Natural killer cell (primary cell): Measurements from ENCODE around the gene NACC2. TPM values are rescaled to one million over a fixed set of nuclear protein-coding genes. Genes with fewer than 3 reads are reported as not detected.

ENCODE experiments used
- ATAC-seq, 3 donors: fragments of 150-1000 bp in 2 of 3; fragments of 200-7000 bp in 1 of 3; cut with Tn5 transposase; 1 replicate in 1 of 3; 2 replicates in 2 of 3; pipeline ENCODE4 v1.10.0; 2021; ENCODE audit warnings: mild to moderate bottlenecking in 2 of 3, moderate library complexity in 2 of 3
- DNase-seq, 2 donors: peaks; one replicate each; pipeline versions ENCODE4 v3.0.0 to v3.0.0-alpha.2; 2013 to 2021; ENCODE audit warnings: mixed read lengths in 1 of 2
- H3K27ac ChIP-seq: one replicate; pipeline ENCODE4 v1.5.1; 2013; ENCODE audit warnings: mild to moderate bottlenecking, low read length
- H3K27me3 ChIP-seq: one replicate; pipeline ENCODE4 v1.6.1; 2013; ENCODE audit warnings: low read length; ENCODE audit not compliant: control insufficient read depth, insufficient read depth
- H3K36me3 ChIP-seq: one replicate; pipeline ENCODE4 v1.6.1; 2013; ENCODE audit warnings: low read length; ENCODE audit not compliant: control insufficient read depth, insufficient read depth
- H3K4me1 ChIP-seq: one replicate; pipeline ENCODE4 v1.6.1; 2013; ENCODE audit warnings: low read length; ENCODE audit not compliant: control insufficient read depth, insufficient read depth
- H3K4me3 ChIP-seq: one replicate; pipeline ENCODE4 v1.5.1; 2013; ENCODE audit warnings: low read length
- H3K9me3 ChIP-seq: one replicate; pipeline ENCODE4 v1.6.1; 2013; ENCODE audit warnings: low read length; ENCODE audit not compliant: control insufficient read depth, insufficient read depth
- H3K27ac Mint-ChIP-seq, 2 donors: one replicate each; pipeline ENCODE4 v1.8.0; 2022; ENCODE audit warnings: mild to moderate bottlenecking in 2 of 2, mixed read lengths in 2 of 2, moderate library complexity in 1 of 2
- H3K27me3 Mint-ChIP-seq, 2 donors: one replicate each; pipeline ENCODE4 v1.8.0; 2022; ENCODE audit warnings: low read depth in 2 of 2, mixed read lengths in 2 of 2
- H3K36me3 Mint-ChIP-seq: one replicate; pipeline ENCODE4 v1.8.0; 2022; ENCODE audit warnings: mixed read lengths
- H3K4me1 Mint-ChIP-seq, 2 donors: one replicate each; pipeline ENCODE4 v1.8.0; 2022; ENCODE audit warnings: mixed read lengths in 2 of 2
- H3K4me3 Mint-ChIP-seq: one replicate; pipeline ENCODE4 v1.8.0; 2022; ENCODE audit warnings: mild to moderate bottlenecking, moderate library complexity, mixed read lengths
- H3K9me3 Mint-ChIP-seq, 2 donors: one replicate each; pipeline ENCODE4 v1.8.0; 2022; ENCODE audit warnings: mixed read lengths in 2 of 2
- WGBS: methylation state at CpG from one replicate; pipeline ENCODE4 v1.1.7; 2013; ENCODE audit warnings: missing lambda C conversion rate; ENCODE audit not compliant: insufficient coverage; 5-methylcytosine and 5-hydroxymethylcytosine counted together
- intact Hi-C: fragments of 100-400 bp; cut with micrococcal nuclease; formaldehyde crosslinking; loops from one replicate; pipeline ENCODE4 v1.14.2; 2022
- total RNA-seq, 4 donors: library from RNA; stranded (reverse); fragments of 120-200 nt in 1 of 4; gene quantifications; one replicate each; pipeline versions ENCODE4 v1.2.3 to v1.2.4, GENCODE V29; 2013 to 2022
- TF ChIP-seq, protein P1 (sequence below): fragments of 200-600 bp; IDR thresholded peaks from one replicate; pipeline ENCODE4 v1.8.0; 2022; ENCODE audit warnings: antibody characterized with exemption

NACC2 gene
- total RNA-seq, 3 donors from 2014 or later (not counting 1 experiment from before 2014, with no cell fraction given) = 14.5 to 21.6 (median 21.2) TPM

DNA sequence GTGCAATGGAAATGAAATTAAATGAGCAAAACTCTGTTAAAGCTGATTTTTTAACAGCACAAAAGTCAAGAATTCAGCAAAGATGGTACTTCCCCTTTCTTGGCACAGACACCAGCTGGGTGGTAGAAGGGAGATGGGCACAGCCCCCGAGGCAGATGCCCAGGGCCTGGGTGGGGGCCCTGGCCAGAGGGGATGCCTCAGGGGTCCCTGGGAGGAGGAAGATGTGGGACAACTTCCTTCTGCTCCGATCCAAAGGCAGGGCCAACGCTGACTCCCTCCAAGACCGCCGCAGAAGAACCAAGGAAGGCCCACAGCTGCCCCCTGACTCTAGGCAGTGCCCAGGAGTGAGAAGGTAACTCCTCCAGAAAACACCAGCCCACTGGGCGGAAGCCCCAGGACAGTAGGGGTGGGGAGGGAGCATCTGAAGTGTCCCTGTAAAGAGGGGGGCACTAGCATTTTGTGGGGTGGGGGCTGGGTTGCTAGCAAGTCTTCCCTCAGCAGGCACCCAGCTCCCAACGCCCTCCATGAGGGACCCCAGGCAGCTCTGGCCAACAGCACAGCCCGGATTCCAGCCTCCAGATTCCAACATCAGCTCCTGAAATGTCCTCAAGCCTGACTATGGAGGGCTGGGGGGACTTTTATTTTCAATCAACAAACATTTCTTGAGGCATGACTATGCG, 4.9 kb downstream of the NACC2 start:
- Mint-ChIP-seq H3K36me3 (no peaks in the 10 kb centered on the region), H3K27me3 (no peaks in the 10 kb centered on the region), H3K27ac (peak overlapping the region; percentile 39 to 66), H3K4me3 (peak overlapping the region; percentile 21), H3K9me3 (no peaks in the 10 kb centered on the region), H3K4me1 (peaks cover 0 to 36% of the 10 kb centered on the region in 2 donors)
- Histone ChIP-seq H3K9me3 (no peaks in the 10 kb centered on the region), H3K36me3 (no peaks in the 10 kb centered on the region), H3K4me3 (no peak overlapping the region), H3K27me3 (no peaks in the 10 kb centered on the region), H3K27ac (peak overlapping the region; percentile 25), H3K4me1 (peaks cover 45% of the 10 kb centered on the region)
- WGBS = 61% methylated on average over 8 of the region's 9 CpGs
- intact Hi-C loops = no loop called here
- ATAC-seq = no peak
- TF ChIP-seq, protein P1, sequence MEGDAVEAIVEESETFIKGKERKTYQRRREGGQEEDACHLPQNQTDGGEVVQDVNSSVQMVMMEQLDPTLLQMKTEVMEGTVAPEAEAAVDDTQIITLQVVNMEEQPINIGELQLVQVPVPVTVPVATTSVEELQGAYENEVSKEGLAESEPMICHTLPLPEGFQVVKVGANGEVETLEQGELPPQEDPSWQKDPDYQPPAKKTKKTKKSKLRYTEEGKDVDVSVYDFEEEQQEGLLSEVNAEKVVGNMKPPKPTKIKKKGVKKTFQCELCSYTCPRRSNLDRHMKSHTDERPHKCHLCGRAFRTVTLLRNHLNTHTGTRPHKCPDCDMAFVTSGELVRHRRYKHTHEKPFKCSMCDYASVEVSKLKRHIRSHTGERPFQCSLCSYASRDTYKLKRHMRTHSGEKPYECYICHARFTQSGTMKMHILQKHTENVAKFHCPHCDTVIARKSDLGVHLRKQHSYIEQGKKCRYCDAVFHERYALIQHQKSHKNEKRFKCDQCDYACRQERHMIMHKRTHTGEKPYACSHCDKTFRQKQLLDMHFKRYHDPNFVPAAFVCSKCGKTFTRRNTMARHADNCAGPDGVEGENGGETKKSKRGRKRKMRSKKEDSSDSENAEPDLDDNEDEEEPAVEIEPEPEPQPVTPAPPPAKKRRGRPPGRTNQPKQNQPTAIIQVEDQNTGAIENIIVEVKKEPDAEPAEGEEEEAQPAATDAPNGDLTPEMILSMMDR = no peak
- no peak for DNase-seq

DNA sequence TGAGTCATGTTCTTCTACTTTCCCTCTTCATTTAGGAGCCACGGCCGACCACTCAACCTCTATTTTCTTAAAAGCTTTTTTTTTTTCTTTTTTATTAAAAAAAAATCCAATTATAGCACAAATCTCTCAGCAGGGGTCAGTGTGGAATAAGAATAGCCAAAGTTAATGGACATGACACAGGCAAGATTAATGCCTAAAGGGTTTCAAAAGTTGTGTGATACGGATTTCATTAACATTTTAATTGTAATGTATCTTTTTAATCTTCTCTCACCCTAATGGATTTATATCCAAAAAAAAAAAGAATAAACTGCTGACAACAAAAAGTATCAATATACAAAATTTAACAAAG, 5.4 kb downstream of the NACC2 start:
- intact Hi-C loops = loop anchor here (1.0 kb wide), 1 partner anchor 34 kb away; no protein-coding TSS in a partner anchor
- TF ChIP-seq, protein P1 = peak; percentile 71
- Mint-ChIP-seq H3K27ac (peak overlapping the region; percentile 39 to 66), H3K4me3 (peak overlapping the region; percentile 21), H3K9me3 (no peaks in the 10 kb centered on the region), H3K36me3 (no peaks in the 10 kb centered on the region), H3K27me3 (no peaks in the 10 kb centered on the region), H3K4me1 (peaks cover 2 to 37% of the 10 kb centered on the region in 2 donors)
- peaks cover 45% of the 10 kb centered on the region for H3K4me1 ChIP-seq
- no peaks in the 10 kb centered on the region for H3K9me3 ChIP-seq
- no peak overlapping the region for H3K4me3 ChIP-seq
- H3K36me3 ChIP-seq = no peaks in the 10 kb centered on the region
- ATAC-seq = peak in 1 of 3 donors; percentile 24
- no CpG with 5 or more reads among the region's 3 CpGs for WGBS
- peak in 1 of 2 donors; percentile 68 for DNase-seq
- H3K27me3 ChIP-seq = no peaks in the 10 kb centered on the region
- no peak overlapping the region for H3K27ac ChIP-seq

DNA sequence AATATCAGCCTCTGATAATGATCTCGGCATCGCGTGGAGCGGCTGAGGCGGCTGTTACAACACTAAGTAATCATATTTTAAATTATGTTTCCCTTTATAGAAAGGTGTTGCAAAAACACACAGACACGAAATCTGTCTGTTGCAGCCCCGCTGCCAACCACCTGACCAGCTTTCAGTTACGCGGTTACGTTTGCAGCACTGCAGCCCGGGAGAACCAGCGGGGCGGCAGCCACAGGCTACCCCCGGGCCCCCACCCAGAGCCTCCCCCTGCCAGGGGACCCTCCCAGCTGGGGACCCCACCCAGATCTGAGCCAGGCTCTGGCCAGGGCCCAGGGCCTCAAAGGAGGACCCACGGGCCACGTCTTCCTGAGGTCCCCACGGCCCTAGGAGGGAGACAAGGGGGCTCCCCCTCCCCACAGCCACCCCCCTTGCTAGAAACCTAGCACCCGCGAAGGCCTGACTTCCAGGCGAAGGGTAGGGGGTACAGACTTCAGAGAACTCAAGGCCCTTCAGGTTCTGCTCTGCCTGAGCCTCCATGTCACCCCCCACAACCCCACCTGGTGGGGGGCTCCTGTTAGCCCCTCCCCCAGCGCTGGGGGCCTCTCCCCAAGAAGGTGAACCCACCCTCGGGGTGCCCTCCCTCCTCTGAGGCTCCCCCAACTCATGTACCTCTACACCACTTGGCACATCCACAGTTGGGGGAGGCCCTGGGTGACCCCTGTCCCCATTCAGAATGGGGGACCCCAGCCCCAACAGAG, 6.0 kb downstream of the NACC2 start:
- H3K9me3 ChIP-seq = no peaks in the 10 kb centered on the region
- H3K27ac Mint-ChIP-seq = peak overlapping the region; percentile 39 to 66
- peaks cover 7 to 40% of the 10 kb centered on the region in 2 donors for H3K4me1 Mint-ChIP-seq
- TF ChIP-seq, protein P1 = no peak
- no peaks in the 10 kb centered on the region for H3K9me3 Mint-ChIP-seq
- DNase-seq (no peak), ATAC-seq (peak; percentile 57 to 74 (median 64))
- H3K4me3 ChIP-seq = no peak overlapping the region
- H3K27me3 Mint-ChIP-seq = no peaks in the 10 kb centered on the region
- H3K27me3 ChIP-seq = no peaks in the 10 kb centered on the region
- no peak overlapping the region for H3K27ac ChIP-seq
- H3K4me1 ChIP-seq = peaks cover 42% of the 10 kb centered on the region
- no peaks in the 10 kb centered on the region for H3K36me3 Mint-ChIP-seq
- intact Hi-C loops = loop anchor here (1.0 kb wide), 1 partner anchor 34 kb away; no protein-coding TSS in a partner anchor
- H3K4me3 Mint-ChIP-seq = peak overlapping the region; percentile 21
- no peaks in the 10 kb centered on the region for H3K36me3 ChIP-seq
- WGBS = 12% methylated on average over 22 of the region's 22 CpGs
